ENCODE measurements around the gene CLEC14A.

GRCh38 chr14:38250331-38250730 is 5.6 kb downstream of the CLEC14A start:
- TF ChIP-seq EP300 (IDR thresholded peaks at IDR 0.05) = no peak
- no peak for TF ChIP-seq POLR2A (IDR thresholded peaks at IDR 0.05)
- TF ChIP-seq CTCF (IDR thresholded peaks at IDR 0.05) = no peak
